ENCODE results near the gene CDC6.

DNA sequence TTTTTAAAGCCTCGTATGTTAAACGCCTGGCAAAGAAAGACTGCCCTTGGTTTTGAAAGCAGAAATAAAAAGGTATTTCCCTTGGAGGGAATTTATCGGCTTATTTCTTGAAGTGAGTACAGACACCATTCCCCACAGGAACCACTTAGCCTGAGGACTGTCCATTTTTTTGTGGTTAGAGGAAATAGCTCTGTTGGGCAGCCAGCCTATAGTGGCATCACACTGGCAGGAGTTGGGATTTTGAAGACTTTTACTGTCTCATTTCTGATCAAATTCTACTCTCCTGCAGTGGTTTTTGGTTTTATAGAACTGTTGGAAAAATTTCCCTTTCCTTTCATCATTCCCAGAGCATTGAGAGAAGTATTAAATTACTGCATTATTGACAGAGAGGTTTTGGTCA is 34.1 kb upstream of the CDC6 start:
- TF ChIP-seq, protein P1, sequence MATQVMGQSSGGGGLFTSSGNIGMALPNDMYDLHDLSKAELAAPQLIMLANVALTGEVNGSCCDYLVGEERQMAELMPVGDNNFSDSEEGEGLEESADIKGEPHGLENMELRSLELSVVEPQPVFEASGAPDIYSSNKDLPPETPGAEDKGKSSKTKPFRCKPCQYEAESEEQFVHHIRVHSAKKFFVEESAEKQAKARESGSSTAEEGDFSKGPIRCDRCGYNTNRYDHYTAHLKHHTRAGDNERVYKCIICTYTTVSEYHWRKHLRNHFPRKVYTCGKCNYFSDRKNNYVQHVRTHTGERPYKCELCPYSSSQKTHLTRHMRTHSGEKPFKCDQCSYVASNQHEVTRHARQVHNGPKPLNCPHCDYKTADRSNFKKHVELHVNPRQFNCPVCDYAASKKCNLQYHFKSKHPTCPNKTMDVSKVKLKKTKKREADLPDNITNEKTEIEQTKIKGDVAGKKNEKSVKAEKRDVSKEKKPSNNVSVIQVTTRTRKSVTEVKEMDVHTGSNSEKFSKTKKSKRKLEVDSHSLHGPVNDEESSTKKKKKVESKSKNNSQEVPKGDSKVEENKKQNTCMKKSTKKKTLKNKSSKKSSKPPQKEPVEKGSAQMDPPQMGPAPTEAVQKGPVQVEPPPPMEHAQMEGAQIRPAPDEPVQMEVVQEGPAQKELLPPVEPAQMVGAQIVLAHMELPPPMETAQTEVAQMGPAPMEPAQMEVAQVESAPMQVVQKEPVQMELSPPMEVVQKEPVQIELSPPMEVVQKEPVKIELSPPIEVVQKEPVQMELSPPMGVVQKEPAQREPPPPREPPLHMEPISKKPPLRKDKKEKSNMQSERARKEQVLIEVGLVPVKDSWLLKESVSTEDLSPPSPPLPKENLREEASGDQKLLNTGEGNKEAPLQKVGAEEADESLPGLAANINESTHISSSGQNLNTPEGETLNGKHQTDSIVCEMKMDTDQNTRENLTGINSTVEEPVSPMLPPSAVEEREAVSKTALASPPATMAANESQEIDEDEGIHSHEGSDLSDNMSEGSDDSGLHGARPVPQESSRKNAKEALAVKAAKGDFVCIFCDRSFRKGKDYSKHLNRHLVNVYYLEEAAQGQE (IDR thresholded peaks at IDR 0.05; ENCODE audit: low read depth), result no peak
- TF ChIP-seq FOXM1 (IDR thresholded peaks at IDR 0.05; ENCODE audit: borderline replicate concordance, low read depth) (no peak), TCF12 (IDR thresholded peaks at IDR 0.05; ENCODE audit: low read depth) (no peak), EP300 (IDR thresholded peaks at IDR 0.05; ENCODE audit: borderline replicate concordance) (no peak), TAF1 (IDR thresholded peaks at IDR 0.05; ENCODE audit: low read depth) (no peak), ZBTB7A (IDR thresholded peaks at IDR 0.05; ENCODE audit: low read depth) (no peak), NFIC (IDR thresholded peaks at IDR 0.05) (no peak), RAD21 (IDR thresholded peaks at IDR 0.05; ENCODE audit: low read depth) (no peak)
- TF ChIP-seq, protein P2, sequence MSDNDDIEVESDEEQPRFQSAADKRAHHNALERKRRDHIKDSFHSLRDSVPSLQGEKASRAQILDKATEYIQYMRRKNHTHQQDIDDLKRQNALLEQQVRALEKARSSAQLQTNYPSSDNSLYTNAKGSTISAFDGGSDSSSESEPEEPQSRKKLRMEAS (IDR thresholded peaks at IDR 0.05), result no peak
- TF ChIP-seq, protein P3, sequence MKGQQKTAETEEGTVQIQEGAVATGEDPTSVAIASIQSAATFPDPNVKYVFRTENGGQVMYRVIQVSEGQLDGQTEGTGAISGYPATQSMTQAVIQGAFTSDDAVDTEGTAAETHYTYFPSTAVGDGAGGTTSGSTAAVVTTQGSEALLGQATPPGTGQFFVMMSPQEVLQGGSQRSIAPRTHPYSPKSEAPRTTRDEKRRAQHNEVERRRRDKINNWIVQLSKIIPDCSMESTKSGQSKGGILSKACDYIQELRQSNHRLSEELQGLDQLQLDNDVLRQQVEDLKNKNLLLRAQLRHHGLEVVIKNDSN (IDR thresholded peaks at IDR 0.05), result no peak
